Measurements from ENCODE around the gene TBC1D2B. TPM values are rescaled to one million over a fixed set of nuclear protein-coding genes. Genes with fewer than 3 reads are reported as not detected.
"Not testable (repeated sequence)": the region's sequence is repeated elsewhere in the genome, so short reads cannot be mapped to it uniquely, and the experiment has no call there.

TBC1D2B gene
- total and polyA plus RNA-seq, 4 donors = 21.8 to 62.9 (median 38.9) TPM

GRCh38 chr15:77982127-77982490 lies 95.4 kb downstream of the TBC1D2B start:
- Histone ChIP-seq H3K9ac (ENCODE audit: insufficient read depth in 1 of 2, low read length in 2 of 2) (no peak overlapping the region), H3K27me3 (ENCODE audit: control insufficient read depth in 3 of 3, insufficient read depth in 3 of 3, low read length in 2 of 3) (no peaks in the 10 kb centered on the region), H3K4me3 (no peak overlapping the region), H3K27ac (ENCODE audit: low read depth in 1 of 2, low read length in 1 of 2) (no peak overlapping the region), H3K9me3 (ENCODE audit: control insufficient read depth in 4 of 4, insufficient read depth in 3 of 4, low read length in 3 of 4) (no peaks in the 10 kb centered on the region), H3K36me3 (ENCODE audit: control insufficient read depth in 4 of 4, insufficient read depth in 4 of 4, low read length in 4 of 4) (no peaks in the 10 kb centered on the region), H3K4me1 (ENCODE audit: control insufficient read depth in 5 of 5, insufficient read depth in 5 of 5, low read length in 5 of 5) (peaks cover 0 to 21% (median 0%) of the 10 kb centered on the region in 5 donors)
- peak in 1 of 3 donors; percentile 3 for DNase-seq
- 79 to 82% methylated on average over 10 of the region's 10 CpGs for WGBS, 2 donors
- no peak for ATAC-seq (ENCODE audit: insufficient read depth, low FRiP score)
- no peak for TF ChIP-seq CTCF (IDR thresholded peaks at IDR 0.05; ENCODE audit: control extremely low read depth, extremely low read depth)

- TF ChIP-seq CTCF (IDR thresholded peaks at IDR 0.05; ENCODE audit: control extremely low read depth, extremely low read depth) = no peak
- WGBS, 2 donors = 81% methylated on average over 25 to 30 of the region's 30 CpGs
- ATAC-seq (ENCODE audit: insufficient read depth, low FRiP score) = no peak
- Histone ChIP-seq H3K36me3 (ENCODE audit: control insufficient read depth in 4 of 4, insufficient read depth in 4 of 4, low read length in 4 of 4) (no peaks in the 10 kb centered on the region), H3K27me3 (ENCODE audit: control insufficient read depth in 3 of 3, insufficient read depth in 3 of 3, low read length in 2 of 3) (no peaks in the 10 kb centered on the region), H3K27ac (ENCODE audit: low read depth in 1 of 2, low read length in 1 of 2) (no peak overlapping the region), H3K9me3 (ENCODE audit: control insufficient read depth in 4 of 4, insufficient read depth in 3 of 4, low read length in 3 of 4) (no peaks in the 10 kb centered on the region), H3K4me1 (ENCODE audit: control insufficient read depth in 5 of 5, insufficient read depth in 5 of 5, low read length in 5 of 5) (peaks cover 0 to 16% (median 0%) of the 10 kb centered on the region in 5 donors), H3K9ac (ENCODE audit: insufficient read depth in 1 of 2, low read length in 2 of 2) (no peak overlapping the region), H3K4me3 (no peak overlapping the region)
- peak in 1 of 3 donors; percentile 8 for DNase-seq
These were observed 96.0 kb downstream of the TBC1D2B start for GRCh38 chr15:77981281-77982126.

GRCh38 chr15:77980674-77981073 lies 96.8 kb downstream of the TBC1D2B start:
- ATAC-seq (ENCODE audit: insufficient read depth, low FRiP score); H3K36me3 ChIP-seq (ENCODE audit: control insufficient read depth in 4 of 4, insufficient read depth in 4 of 4, low read length in 4 of 4); H3K4me3 ChIP-seq; H3K9me3 ChIP-seq (ENCODE audit: control insufficient read depth in 4 of 4, insufficient read depth in 3 of 4, low read length in 3 of 4); H3K9ac ChIP-seq (ENCODE audit: insufficient read depth in 1 of 2, low read length in 2 of 2); H3K27me3 ChIP-seq (ENCODE audit: control insufficient read depth in 3 of 3, insufficient read depth in 3 of 3, low read length in 2 of 3); DNase-seq; H3K27ac ChIP-seq (ENCODE audit: low read depth in 1 of 2, low read length in 1 of 2): not testable (repeated sequence)
- H3K4me1 ChIP-seq (ENCODE audit: control insufficient read depth in 5 of 5, insufficient read depth in 5 of 5, low read length in 5 of 5) = peaks cover 0 to 13% (median 3%) of the 10 kb centered on the region in 5 donors
- 92% methylated on average over 3 to 4 of the region's 5 CpGs for WGBS, 2 donors

- DNase-seq = no peak
- WGBS, 2 donors = 92% methylated on average over 5 to 8 of the region's 8 CpGs
These were observed 97.4 kb downstream of the TBC1D2B start for GRCh38 chr15:77980098-77980497.

GRCh38 chr15:77979157-77979556 lies 98.4 kb downstream of the TBC1D2B start:
- H3K27ac ChIP-seq (ENCODE audit: low read depth in 1 of 2, low read length in 1 of 2); ATAC-seq (ENCODE audit: insufficient read depth, low FRiP score); DNase-seq; H3K4me3 ChIP-seq; H3K36me3 ChIP-seq (ENCODE audit: control insufficient read depth in 4 of 4, insufficient read depth in 4 of 4, low read length in 4 of 4); H3K9me3 ChIP-seq (ENCODE audit: control insufficient read depth in 4 of 4, insufficient read depth in 3 of 4, low read length in 3 of 4); H3K9ac ChIP-seq (ENCODE audit: insufficient read depth in 1 of 2, low read length in 2 of 2); H3K27me3 ChIP-seq (ENCODE audit: control insufficient read depth in 3 of 3, insufficient read depth in 3 of 3, low read length in 2 of 3): not testable (repeated sequence)
- WGBS, 2 donors = 78% methylated on average over 7 to 8 of the region's 8 CpGs
- H3K4me1 ChIP-seq (ENCODE audit: control insufficient read depth in 5 of 5, insufficient read depth in 5 of 5, low read length in 5 of 5) = peaks cover 0 to 28% (median 13%) of the 10 kb centered on the region in 5 donors

More at GRCh38 chr15:77980098-77980497, 97.4 kb downstream of the TBC1D2B start:
- Histone ChIP-seq H3K9ac (ENCODE audit: insufficient read depth in 1 of 2, low read length in 2 of 2) (no peak overlapping the region), H3K27ac (ENCODE audit: low read depth in 1 of 2, low read length in 1 of 2) (no peak overlapping the region), H3K4me1 (ENCODE audit: control insufficient read depth in 5 of 5, insufficient read depth in 5 of 5, low read length in 5 of 5) (peaks cover 0 to 19% (median 6%) of the 10 kb centered on the region in 5 donors), H3K9me3 (ENCODE audit: control insufficient read depth in 4 of 4, insufficient read depth in 3 of 4, low read length in 3 of 4) (no peaks in the 10 kb centered on the region), H3K27me3 (ENCODE audit: control insufficient read depth in 3 of 3, insufficient read depth in 3 of 3, low read length in 2 of 3) (no peaks in the 10 kb centered on the region), H3K4me3 (no peak overlapping the region), H3K36me3 (ENCODE audit: control insufficient read depth in 4 of 4, insufficient read depth in 4 of 4, low read length in 4 of 4) (no peaks in the 10 kb centered on the region)
- ATAC-seq (ENCODE audit: insufficient read depth, low FRiP score) = no peak
- TF ChIP-seq CTCF (IDR thresholded peaks at IDR 0.05; ENCODE audit: control extremely low read depth, extremely low read depth) = no peak

DNA sequence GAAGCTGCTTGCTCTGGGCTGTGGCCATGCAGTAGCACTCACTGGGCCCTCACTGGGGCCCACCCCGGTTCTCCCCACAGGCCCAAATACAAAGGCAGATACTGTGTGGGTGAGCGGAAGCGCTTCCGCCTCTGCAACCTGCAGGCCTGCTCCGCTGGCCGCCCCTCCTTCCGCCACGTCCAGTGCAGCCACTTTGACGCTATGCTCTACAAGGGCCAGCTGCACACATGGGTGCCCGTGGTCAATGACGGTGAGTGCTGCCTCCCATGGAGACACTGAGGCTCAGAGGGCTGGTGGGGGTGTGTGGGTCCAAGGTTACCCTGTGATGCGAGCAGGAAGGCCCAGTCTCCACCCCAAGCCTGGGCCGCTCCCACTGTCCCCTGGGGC lies 98.8 kb downstream of the TBC1D2B start:
- not testable (repeated sequence) for H3K27me3 ChIP-seq (ENCODE audit: control insufficient read depth in 3 of 3, insufficient read depth in 3 of 3, low read length in 2 of 3); DNase-seq
- 90 to 93% methylated on average over 9 to 11 of the region's 13 CpGs for WGBS, 2 donors

More for the DNA sequence above, 98.8 kb downstream of the TBC1D2B start:
- H3K36me3 ChIP-seq (ENCODE audit: control insufficient read depth in 4 of 4, insufficient read depth in 4 of 4, low read length in 4 of 4); H3K9me3 ChIP-seq (ENCODE audit: control insufficient read depth in 4 of 4, insufficient read depth in 3 of 4, low read length in 3 of 4); H3K9ac ChIP-seq (ENCODE audit: insufficient read depth in 1 of 2, low read length in 2 of 2); ATAC-seq (ENCODE audit: insufficient read depth, low FRiP score); H3K27ac ChIP-seq (ENCODE audit: low read depth in 1 of 2, low read length in 1 of 2); H3K4me3 ChIP-seq: not testable (repeated sequence)
- H3K4me1 ChIP-seq (ENCODE audit: control insufficient read depth in 5 of 5, insufficient read depth in 5 of 5, low read length in 5 of 5) = peaks cover 2 to 29% (median 9%) of the 10 kb centered on the region in 5 donors

All from lung (tissue), 12 donors.